ENCODE measurements around the gene G3BP1.

The G3BP1 gene

GRCh38 chr5:151786468-151786867 is 14.7 kb downstream of the G3BP1 start:
- Histone ChIP-seq H3K9me3 (ENCODE audit: low read length) (no peaks in the 10 kb centered on the region), H3K4me1 (ENCODE audit: insufficient read depth, low read length) (no peaks in the 10 kb centered on the region), H3K36me3 (ENCODE audit: insufficient read depth, low read length) (peaks cover 42% of the 10 kb centered on the region), H2AFZ (ENCODE audit: low read depth, low read length) (no peak overlapping the region), H3K4me3 (ENCODE audit: low read length) (no peak overlapping the region), H3K27me3 (ENCODE audit: insufficient read depth, low read length) (no peaks in the 10 kb centered on the region)

- H3K9me3 ChIP-seq (ENCODE audit: low read length): no peaks in the 10 kb centered on the region
- no peak overlapping the region for H2AFZ ChIP-seq (ENCODE audit: low read depth, low read length)
- H3K4me3 ChIP-seq (ENCODE audit: low read length): no peak overlapping the region
- peaks cover 55% of the 10 kb centered on the region for H3K36me3 ChIP-seq (ENCODE audit: insufficient read depth, low read length)
- H3K4me1 ChIP-seq (ENCODE audit: insufficient read depth, low read length): no peaks in the 10 kb centered on the region
- no peaks in the 10 kb centered on the region for H3K27me3 ChIP-seq (ENCODE audit: insufficient read depth, low read length)
Observed at GRCh38 chr5:151787817-151788216, 16.1 kb downstream of the G3BP1 start.

- Histone ChIP-seq H3K27me3 (ENCODE audit: insufficient read depth, low read length) (no peaks in the 10 kb centered on the region), H3K36me3 (ENCODE audit: insufficient read depth, low read length) (peaks cover 92% of the 10 kb centered on the region), H2AFZ (ENCODE audit: low read depth, low read length) (no peak overlapping the region), H3K4me3 (ENCODE audit: low read length) (no peak overlapping the region), H3K9me3 (ENCODE audit: low read length) (no peaks in the 10 kb centered on the region), H3K4me1 (ENCODE audit: insufficient read depth, low read length) (no peaks in the 10 kb centered on the region)
Observed at GRCh38 chr5:151793358-151793757, 21.6 kb downstream of the G3BP1 start.

- Histone ChIP-seq H3K4me1 (ENCODE audit: insufficient read depth, low read length) (no peaks in the 10 kb centered on the region), H3K4me3 (ENCODE audit: low read length) (no peak overlapping the region), H3K9me3 (ENCODE audit: low read length) (no peaks in the 10 kb centered on the region), H3K27me3 (ENCODE audit: insufficient read depth, low read length) (no peaks in the 10 kb centered on the region), H3K36me3 (ENCODE audit: insufficient read depth, low read length) (peaks cover 93% of the 10 kb centered on the region), H2AFZ (ENCODE audit: low read depth, low read length) (no peak overlapping the region)
Observed at GRCh38 chr5:151795426-151795825, 23.7 kb downstream of the G3BP1 start.

GRCh38 chr5:151798674-151799073 is 26.9 kb downstream of the G3BP1 start:
- H3K27me3 ChIP-seq (ENCODE audit: insufficient read depth, low read length): no peaks in the 10 kb centered on the region
- peaks cover 90% of the 10 kb centered on the region for H3K36me3 ChIP-seq (ENCODE audit: insufficient read depth, low read length)
- H2AFZ ChIP-seq (ENCODE audit: low read depth, low read length): no peak overlapping the region
- no peaks in the 10 kb centered on the region for H3K4me1 ChIP-seq (ENCODE audit: insufficient read depth, low read length)
- no peaks in the 10 kb centered on the region for H3K9me3 ChIP-seq (ENCODE audit: low read length)
- H3K4me3 ChIP-seq (ENCODE audit: low read length): no peak overlapping the region

- no peak overlapping the region for H2AFZ ChIP-seq (ENCODE audit: low read depth, low read length)
- H3K36me3 ChIP-seq (ENCODE audit: insufficient read depth, low read length): peaks cover 87% of the 10 kb centered on the region
- no peaks in the 10 kb centered on the region for H3K4me1 ChIP-seq (ENCODE audit: insufficient read depth, low read length)
- no peaks in the 10 kb centered on the region for H3K9me3 ChIP-seq (ENCODE audit: low read length)
- H3K27me3 ChIP-seq (ENCODE audit: insufficient read depth, low read length): no peaks in the 10 kb centered on the region
- H3K4me3 ChIP-seq (ENCODE audit: low read length): no peak overlapping the region
Observed at GRCh38 chr5:151799407-151799806, 27.7 kb downstream of the G3BP1 start.

GRCh38 chr5:151800532-151800931 is 28.8 kb downstream of the G3BP1 start:
- Histone ChIP-seq H3K36me3 (ENCODE audit: insufficient read depth, low read length) (peaks cover 83% of the 10 kb centered on the region), H3K4me3 (ENCODE audit: low read length) (no peak overlapping the region), H2AFZ (ENCODE audit: low read depth, low read length) (no peak overlapping the region), H3K4me1 (ENCODE audit: insufficient read depth, low read length) (no peaks in the 10 kb centered on the region), H3K9me3 (ENCODE audit: low read length) (no peaks in the 10 kb centered on the region), H3K27me3 (ENCODE audit: insufficient read depth, low read length) (no peaks in the 10 kb centered on the region)

- Histone ChIP-seq H3K36me3 (ENCODE audit: insufficient read depth, low read length) (peaks cover 78% of the 10 kb centered on the region), H3K4me3 (ENCODE audit: low read length) (no peak overlapping the region), H3K9me3 (ENCODE audit: low read length) (no peaks in the 10 kb centered on the region), H2AFZ (ENCODE audit: low read depth, low read length) (no peak overlapping the region), H3K27me3 (ENCODE audit: insufficient read depth, low read length) (no peaks in the 10 kb centered on the region), H3K4me1 (ENCODE audit: insufficient read depth, low read length) (no peaks in the 10 kb centered on the region)
Observed at GRCh38 chr5:151805414-151806223, 33.9 kb downstream of the G3BP1 start.

- Histone ChIP-seq H3K4me3 (ENCODE audit: low read length) (no peak overlapping the region), H3K4me1 (ENCODE audit: insufficient read depth, low read length) (no peaks in the 10 kb centered on the region), H2AFZ (ENCODE audit: low read depth, low read length) (no peak overlapping the region), H3K36me3 (ENCODE audit: insufficient read depth, low read length) (peaks cover 79% of the 10 kb centered on the region), H3K27me3 (ENCODE audit: insufficient read depth, low read length) (no peaks in the 10 kb centered on the region), H3K9me3 (ENCODE audit: low read length) (no peaks in the 10 kb centered on the region)
Observed at GRCh38 chr5:151808451-151809169, 36.9 kb downstream of the G3BP1 start.

- no peaks in the 10 kb centered on the region for H3K4me1 ChIP-seq (ENCODE audit: insufficient read depth, low read length)
Observed at GRCh38 chr5:151810449-151810848, 38.7 kb downstream of the G3BP1 start.

GRCh38 chr5:151810897-151811296 is 39.1 kb downstream of the G3BP1 start:
- H3K4me1 ChIP-seq (ENCODE audit: insufficient read depth, low read length): no peaks in the 10 kb centered on the region
- no peak overlapping the region for H2AFZ ChIP-seq (ENCODE audit: low read depth, low read length)
- peaks cover 78% of the 10 kb centered on the region for H3K36me3 ChIP-seq (ENCODE audit: insufficient read depth, low read length)
- no peak overlapping the region for H3K4me3 ChIP-seq (ENCODE audit: low read length)
- no peaks in the 10 kb centered on the region for H3K9me3 ChIP-seq (ENCODE audit: low read length)
- H3K27me3 ChIP-seq (ENCODE audit: insufficient read depth, low read length): no peaks in the 10 kb centered on the region

More at GRCh38 chr5:151810449-151810848, 38.7 kb downstream of the G3BP1 start:
- Histone ChIP-seq H3K4me3 (ENCODE audit: low read length) (no peak overlapping the region), H3K9me3 (ENCODE audit: low read length) (no peaks in the 10 kb centered on the region), H2AFZ (ENCODE audit: low read depth, low read length) (no peak overlapping the region), H3K27me3 (ENCODE audit: insufficient read depth, low read length) (no peaks in the 10 kb centered on the region), H3K36me3 (ENCODE audit: insufficient read depth, low read length) (peaks cover 82% of the 10 kb centered on the region)

- Histone ChIP-seq H3K4me1 (ENCODE audit: insufficient read depth, low read length) (no peaks in the 10 kb centered on the region), H3K4me3 (ENCODE audit: low read length) (no peak overlapping the region), H3K27me3 (ENCODE audit: insufficient read depth, low read length) (no peaks in the 10 kb centered on the region), H3K9me3 (ENCODE audit: low read length) (no peaks in the 10 kb centered on the region), H2AFZ (ENCODE audit: low read depth, low read length) (no peak overlapping the region), H3K36me3 (ENCODE audit: insufficient read depth, low read length) (peaks cover 75% of the 10 kb centered on the region)
Observed at GRCh38 chr5:151811593-151812321, 40.0 kb downstream of the G3BP1 start.

GRCh38 chr5:151812757-151813309 is 41.1 kb downstream of the G3BP1 start:
- H3K36me3 ChIP-seq (ENCODE audit: insufficient read depth, low read length): peaks cover 65% of the 10 kb centered on the region
- no peak overlapping the region for H2AFZ ChIP-seq (ENCODE audit: low read depth, low read length)
- H3K4me1 ChIP-seq (ENCODE audit: insufficient read depth, low read length): no peaks in the 10 kb centered on the region
- H3K4me3 ChIP-seq (ENCODE audit: low read length): no peak overlapping the region
- H3K9me3 ChIP-seq (ENCODE audit: low read length): no peaks in the 10 kb centered on the region
- no peaks in the 10 kb centered on the region for H3K27me3 ChIP-seq (ENCODE audit: insufficient read depth, low read length)
